IPS DF 6.9 (cell line): ENCODE measurements around the gene FUT8.

Experiments
- DNase-seq: peaks from one replicate; pipeline ENCODE4 v3.0.0-alpha.2; 2013; ENCODE audit warnings: low read depth, low spot score
- H3K27ac ChIP-seq: one replicate; pipeline ENCODE4 v1.5.1; 2013; ENCODE audit warnings: low read length, control low read depth
- H3K27me3 ChIP-seq: 2 replicates; pipeline ENCODE4 v1.6.1; 2013; ENCODE audit warnings: mild to moderate bottlenecking, low read length; ENCODE audit not compliant: control insufficient read depth, insufficient read depth
- H3K36me3 ChIP-seq: 2 replicates; pipeline ENCODE4 v1.6.1; 2013; ENCODE audit warnings: low read length; ENCODE audit not compliant: control insufficient read depth, insufficient read depth
- H3K4me1 ChIP-seq: 2 replicates; pipeline ENCODE4 v1.6.1; 2013; ENCODE audit warnings: low read length; ENCODE audit not compliant: control insufficient read depth, insufficient read depth
- H3K4me3 ChIP-seq: 2 replicates; pipeline ENCODE4 v1.5.1; 2013; ENCODE audit warnings: mild to moderate bottlenecking, low read length
- H3K9me3 ChIP-seq: 2 replicates; pipeline ENCODE4 v1.6.1; 2013; ENCODE audit warnings: low read length, inconsistent platforms; ENCODE audit not compliant: control insufficient read depth, insufficient read depth
- WGBS: extraction: QIAGEN DNeasy Blood & Tissue Kit; methylation state at CpG from one replicate; pipeline ENCODE4 v1.1.7; 2013; ENCODE audit warnings: mixed read lengths, missing lambda C conversion rate; ENCODE audit not compliant: insufficient read length, insufficient coverage; 5-methylcytosine and 5-hydroxymethylcytosine counted together

FUT8 gene

GRCh38 chr14:65550779-65551643 lies 138.5 kb downstream of the FUT8 start:
- Histone ChIP-seq H3K9me3 (no peaks in the 10 kb centered on the region), H3K27ac (no peak overlapping the region), H3K36me3 (no peaks in the 10 kb centered on the region), H3K4me1 (no peaks in the 10 kb centered on the region), H3K27me3 (no peaks in the 10 kb centered on the region), H3K4me3 (no peak overlapping the region)
- no CpG with 5 or more reads among the region's 6 CpGs for WGBS
- DNase-seq, result no peak

GRCh38 chr14:65552724-65553123 lies 140.2 kb downstream of the FUT8 start:
- DNase-seq, result no peak
- Histone ChIP-seq H3K4me1 (no peaks in the 10 kb centered on the region), H3K27ac (no peak overlapping the region), H3K36me3 (no peaks in the 10 kb centered on the region), H3K9me3 (no peaks in the 10 kb centered on the region), H3K4me3 (no peak overlapping the region), H3K27me3 (no peaks in the 10 kb centered on the region)
- WGBS, result no CpG with 5 or more reads among the region's 4 CpGs

- Histone ChIP-seq H3K4me3 (no peak overlapping the region), H3K36me3 (no peaks in the 10 kb centered on the region), H3K9me3 (no peaks in the 10 kb centered on the region), H3K4me1 (no peaks in the 10 kb centered on the region), H3K27me3 (no peaks in the 10 kb centered on the region), H3K27ac (no peak overlapping the region)
- no peak for DNase-seq
Observed at GRCh38 chr14:65554837-65555236, 142.3 kb downstream of the FUT8 start.

- Histone ChIP-seq H3K4me3 (no peak overlapping the region), H3K27me3 (no peaks in the 10 kb centered on the region), H3K4me1 (no peaks in the 10 kb centered on the region), H3K9me3 (no peaks in the 10 kb centered on the region), H3K36me3 (no peaks in the 10 kb centered on the region), H3K27ac (no peak overlapping the region)
- DNase-seq, result no peak
Observed at GRCh38 chr14:65555358-65555757, 142.8 kb downstream of the FUT8 start.

GRCh38 chr14:65558363-65558762 lies 145.8 kb downstream of the FUT8 start:
- Histone ChIP-seq H3K4me3 (no peak overlapping the region), H3K36me3 (no peaks in the 10 kb centered on the region), H3K4me1 (no peaks in the 10 kb centered on the region), H3K27ac (no peak overlapping the region), H3K27me3 (no peaks in the 10 kb centered on the region), H3K9me3 (no peaks in the 10 kb centered on the region)
- no CpG with 5 or more reads among the region's 2 CpGs for WGBS
- DNase-seq, result no peak

- Histone ChIP-seq H3K27ac (no peak overlapping the region), H3K9me3 (no peaks in the 10 kb centered on the region), H3K4me3 (no peak overlapping the region), H3K27me3 (no peaks in the 10 kb centered on the region), H3K36me3 (no peaks in the 10 kb centered on the region), H3K4me1 (no peaks in the 10 kb centered on the region)
- no peak for DNase-seq
- no CpG with 5 or more reads among the region's 2 CpGs for WGBS
Observed at GRCh38 chr14:65560340-65561027, 148.0 kb downstream of the FUT8 start.

GRCh38 chr14:65564370-65564769 lies 151.8 kb downstream of the FUT8 start:
- Histone ChIP-seq H3K4me1 (no peaks in the 10 kb centered on the region), H3K36me3 (no peaks in the 10 kb centered on the region), H3K27ac (no peak overlapping the region), H3K27me3 (no peaks in the 10 kb centered on the region), H3K4me3 (no peak overlapping the region), H3K9me3 (no peaks in the 10 kb centered on the region)
- DNase-seq, result no peak
- 100% methylated on average over 2 of the region's 4 CpGs for WGBS

- Histone ChIP-seq H3K36me3 (no peaks in the 10 kb centered on the region), H3K27me3 (no peaks in the 10 kb centered on the region), H3K4me1 (no peaks in the 10 kb centered on the region), H3K9me3 (no peaks in the 10 kb centered on the region), H3K27ac (no peak overlapping the region), H3K4me3 (no peak overlapping the region)
- DNase-seq, result no peak
- WGBS, result no CpG with 5 or more reads among the region's 1 CpG
Observed at GRCh38 chr14:65565948-65566347, 153.4 kb downstream of the FUT8 start.

- Histone ChIP-seq H3K36me3 (no peaks in the 10 kb centered on the region), H3K27ac (no peak overlapping the region), H3K27me3 (no peaks in the 10 kb centered on the region), H3K4me3 (no peak overlapping the region), H3K4me1 (no peaks in the 10 kb centered on the region), H3K9me3 (no peaks in the 10 kb centered on the region)
- no peak for DNase-seq
- no CpG with 5 or more reads among the region's 5 CpGs for WGBS
Observed at GRCh38 chr14:65566820-65567522, 154.4 kb downstream of the FUT8 start.

- H3K27ac ChIP-seq, result no peak overlapping the region
- H3K27me3 ChIP-seq, result no peaks in the 10 kb centered on the region
- WGBS, result no CpG with 5 or more reads among the region's 2 CpGs
- no peaks in the 10 kb centered on the region for H3K4me1 ChIP-seq
- H3K36me3 ChIP-seq, result no peaks in the 10 kb centered on the region
- no peak for DNase-seq
- H3K9me3 ChIP-seq, result no peaks in the 10 kb centered on the region
- no peak overlapping the region for H3K4me3 ChIP-seq
Observed at GRCh38 chr14:65574611-65575010, 162.1 kb downstream of the FUT8 start.
